ENCODE measurements around the gene PLA2R1. TPM values are rescaled to one million over a fixed set of nuclear protein-coding genes. Genes with fewer than 3 reads are reported as not detected.
"Not testable (repeated sequence)": the region's sequence is repeated elsewhere in the genome, so short reads cannot be mapped to it uniquely, and the experiment has no call there.

PLA2R1 gene
- total RNA-seq, 1 donor from 2014 or later = 13.0 TPM

- no peak for DNase-seq
These were observed 1.6 kb upstream of the PLA2R1 start for GRCh38 chr2:160063879-160064612.

DNA sequence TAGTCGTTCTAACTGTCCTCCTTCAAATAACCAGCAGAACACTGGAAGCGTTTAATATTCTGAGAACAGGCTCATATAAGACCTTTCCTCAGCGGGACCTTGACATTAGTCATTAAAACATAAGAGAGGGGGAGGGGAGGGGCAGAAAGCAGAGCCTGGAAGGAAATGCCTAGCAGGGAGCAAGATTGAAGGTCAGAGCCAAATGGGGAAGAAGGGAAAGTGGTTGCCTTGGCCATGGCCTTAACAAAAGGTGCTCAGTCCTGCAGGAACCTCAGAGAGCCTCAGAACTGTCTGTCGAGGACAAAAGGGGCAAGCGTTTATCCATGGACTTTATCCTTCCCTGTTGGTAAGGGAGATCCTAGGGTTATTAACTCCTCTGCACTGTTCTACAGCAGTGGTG lies 856 bp upstream of the PLA2R1 start:
- no peak for DNase-seq

GRCh38 chr2:160061944-160062291 lies 497 bp downstream of the PLA2R1 start:
- DNase-seq = no peak

GRCh38 chr2:160061533-160061932 lies 882 bp downstream of the PLA2R1 start:
- DNase-seq = no peak

- DNase-seq = no peak
These were observed 2.1 kb downstream of the PLA2R1 start for GRCh38 chr2:160060297-160060696.

- no peak for DNase-seq
These were observed 5.1 kb downstream of the PLA2R1 start for GRCh38 chr2:160057356-160057755.

DNA sequence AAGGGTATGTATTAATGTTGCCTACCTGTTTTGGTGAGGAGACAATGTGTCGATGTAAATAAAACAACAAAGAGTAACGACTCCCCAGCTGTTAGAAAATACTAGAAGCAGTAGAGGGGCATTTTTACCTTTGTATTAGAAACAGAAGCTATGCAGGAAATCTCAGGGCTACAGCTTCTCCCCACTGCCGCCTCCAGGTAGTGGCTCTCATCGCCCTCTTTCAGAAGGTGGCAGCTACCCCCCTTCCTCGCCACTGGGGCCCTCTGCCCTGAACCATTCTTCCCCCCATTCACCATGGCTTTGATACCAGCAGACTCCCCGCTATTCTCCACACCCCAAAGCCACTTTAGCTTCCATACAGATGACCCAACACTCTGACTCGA lies 6.7 kb downstream of the PLA2R1 start:
- DNase-seq = no peak

GRCh38 chr2:160054984-160055725 lies 7.3 kb downstream of the PLA2R1 start:
- no peak for DNase-seq

- DNase-seq = no peak
These were observed 8.5 kb downstream of the PLA2R1 start for GRCh38 chr2:160053946-160054345.

GRCh38 chr2:160052531-160052930 lies 9.9 kb downstream of the PLA2R1 start:
- no peak for DNase-seq

GRCh38 chr2:160051371-160051800 lies 11.0 kb downstream of the PLA2R1 start:
- DNase-seq = no peak

DNA sequence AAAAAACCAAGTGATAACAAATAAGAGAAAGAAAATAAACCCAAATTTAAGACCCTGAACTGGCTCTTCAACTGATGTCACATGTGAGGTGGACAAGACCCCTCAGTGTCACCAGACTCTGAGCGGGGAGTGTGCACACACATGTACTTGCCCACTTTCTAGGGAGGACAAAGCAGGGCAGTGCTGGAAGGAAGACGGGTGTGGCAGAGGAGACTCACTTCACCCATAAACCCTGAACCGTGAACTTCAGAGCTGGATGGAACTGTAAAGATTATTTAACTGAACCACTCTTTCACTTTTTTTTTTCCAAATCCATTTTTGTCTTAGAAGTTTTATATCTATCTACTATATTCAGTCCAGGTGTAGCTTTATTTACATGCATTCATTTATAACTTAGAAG lies 12.3 kb downstream of the PLA2R1 start:
- no peak for DNase-seq

DNA sequence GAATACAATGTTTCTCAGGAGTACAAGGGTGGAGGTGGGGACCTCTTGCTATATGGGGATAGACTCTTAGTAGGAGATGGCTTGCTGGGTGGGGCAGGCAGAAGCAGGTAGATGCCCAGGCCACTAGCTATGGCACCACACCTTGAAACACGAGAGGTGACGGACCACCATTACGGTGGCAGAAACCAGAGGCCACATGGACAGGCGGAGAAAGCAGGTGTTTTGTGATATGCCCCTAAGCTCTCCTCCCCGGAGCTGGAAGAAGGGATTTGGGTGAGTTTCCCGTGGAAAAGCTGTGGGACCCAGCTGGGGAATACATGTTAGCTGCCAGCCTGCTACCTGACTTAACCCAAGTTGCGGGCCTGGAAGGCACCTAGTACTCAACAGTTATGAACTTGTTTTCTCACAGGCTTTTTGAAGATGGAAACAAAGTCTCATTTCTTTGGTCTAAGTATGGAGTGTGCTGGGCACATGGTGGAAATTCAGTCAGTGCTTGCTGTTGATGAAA lies 16.7 kb downstream of the PLA2R1 start:
- DNase-seq = no peak

DNA sequence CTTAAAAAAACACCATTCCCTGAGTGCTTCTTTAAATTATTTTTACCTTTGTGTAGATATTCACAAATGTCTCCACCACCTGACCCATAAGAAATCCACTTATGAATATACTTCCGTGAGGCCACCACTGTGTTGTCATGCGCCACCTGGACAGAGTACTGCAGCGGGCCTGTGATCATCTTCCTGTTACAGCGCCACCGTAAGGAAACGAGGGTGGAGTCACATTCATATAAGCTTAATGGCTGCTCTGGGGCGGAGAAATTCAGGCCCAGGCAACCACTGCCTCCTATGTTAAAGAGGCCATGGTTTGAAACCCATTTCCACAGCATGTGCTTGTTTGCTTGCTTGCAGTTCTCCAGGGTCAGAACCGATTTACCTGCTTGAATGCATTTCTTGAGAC lies 17.7 kb downstream of the PLA2R1 start:
- no peak for DNase-seq

GRCh38 chr2:160043265-160043664 lies 19.1 kb downstream of the PLA2R1 start:
- no peak for DNase-seq

DNA sequence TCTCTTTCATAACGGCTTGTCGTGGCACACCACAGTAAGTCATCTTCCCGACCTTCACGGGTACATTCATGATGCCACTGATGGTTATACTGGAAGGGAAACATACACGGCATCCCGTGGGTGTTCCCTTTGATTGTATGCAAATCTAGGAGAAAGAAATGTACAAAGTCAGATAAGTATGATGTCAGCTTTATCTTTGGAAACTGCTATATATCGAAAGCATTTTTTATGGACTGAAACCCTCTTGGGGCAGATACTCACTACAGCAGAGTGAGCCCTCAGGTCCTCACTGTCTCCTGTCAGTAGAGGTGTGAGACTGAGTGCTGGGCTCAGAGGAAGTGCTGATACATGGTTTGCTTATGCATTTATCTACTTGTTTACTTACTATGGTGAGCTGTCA lies 20.4 kb downstream of the PLA2R1 start:
- DNase-seq = no peak

DNA sequence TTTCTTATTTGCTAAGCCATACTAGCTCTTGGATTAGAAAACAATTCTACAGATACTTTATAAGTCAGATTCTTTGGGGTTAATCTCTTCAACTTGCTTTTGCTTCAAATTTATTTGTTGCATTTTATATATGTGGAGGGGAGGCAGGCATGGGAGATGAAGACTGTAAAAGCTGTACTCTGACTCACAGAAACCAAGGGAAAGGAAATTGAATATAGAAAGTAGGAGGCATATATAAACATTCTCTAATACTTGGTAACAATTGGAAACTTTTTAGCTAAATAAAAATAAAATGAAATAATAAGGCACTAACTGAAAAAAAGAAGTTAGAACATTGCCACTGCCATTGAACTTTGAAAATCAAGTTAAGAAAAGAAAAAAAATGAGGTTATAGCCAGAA lies 21.3 kb downstream of the PLA2R1 start:
- DNase-seq = no peak

- DNase-seq = peak; percentile 14
These were observed 23.1 kb downstream of the PLA2R1 start for GRCh38 chr2:160039166-160039903.

- DNase-seq = not testable (repeated sequence)
These were observed 23.8 kb downstream of the PLA2R1 start for GRCh38 chr2:160038662-160039061.

GRCh38 chr2:160036736-160037135 lies 25.7 kb downstream of the PLA2R1 start:
- no peak for DNase-seq

- no peak for DNase-seq
These were observed 27.3 kb downstream of the PLA2R1 start for GRCh38 chr2:160035125-160035524.

DNA sequence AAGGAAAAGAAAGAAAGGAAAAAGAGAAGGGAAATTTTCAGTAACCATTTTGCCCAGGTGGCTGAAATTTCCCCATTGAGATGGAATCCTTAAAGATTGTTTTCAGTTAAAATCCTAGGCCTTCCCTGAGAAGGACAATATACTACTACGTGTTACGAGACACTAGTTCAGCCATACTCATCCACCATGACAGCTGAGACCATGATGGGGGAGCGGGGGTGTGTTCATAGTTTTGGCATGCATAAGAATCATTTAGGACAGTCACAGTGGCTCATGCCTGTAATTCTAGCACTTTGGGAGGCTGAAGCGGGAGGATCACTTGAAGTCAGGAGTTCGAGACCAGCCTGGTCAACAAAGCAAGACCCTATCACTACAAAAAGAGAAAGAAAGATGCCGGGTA lies 28.0 kb downstream of the PLA2R1 start:
- no peak for DNase-seq

All from tongue (tissue), 2 donors.